NCI-H2029 (cell line): ENCODE data around the gene PRDM16.
A peak's percentile ranks its signal among the peaks of the same experiment; 100 is the strongest.

Source experiments
- DNase-seq: peaks from one replicate; lab custom pipeline; 2025; lab: John Stamatoyannopoulos, UW

Gene PRDM16

GRCh38 chr1:3183411-3183810 lies 114.4 kb downstream of the PRDM16 start:
- no peak for DNase-seq

- DNase-seq = no peak
These were observed 114.8 kb downstream of the PRDM16 start for GRCh38 chr1:3183813-3184212.

DNA sequence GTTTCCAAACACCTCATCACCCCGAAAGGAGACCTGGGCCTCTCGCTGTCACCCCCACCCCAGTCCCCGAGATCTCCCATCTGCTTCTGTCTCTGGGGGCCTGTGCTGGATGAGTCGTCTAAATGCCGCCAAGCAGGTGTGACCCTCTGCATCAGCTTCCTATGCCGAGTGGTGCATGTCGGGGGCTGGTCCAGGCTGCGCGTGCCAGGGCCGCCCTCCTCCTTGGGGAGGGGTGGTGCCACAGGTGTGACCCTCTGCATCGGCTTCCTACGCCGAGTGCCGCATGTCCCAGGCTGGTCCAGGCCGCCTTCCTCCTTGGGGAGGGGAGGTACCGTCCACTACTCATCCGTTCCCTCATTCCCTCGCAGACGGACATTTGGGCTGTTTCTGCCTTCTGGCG lies 115.7 kb downstream of the PRDM16 start:
- no peak for DNase-seq

GRCh38 chr1:3185896-3186525 lies 117.0 kb downstream of the PRDM16 start:
- DNase-seq = no peak

DNA sequence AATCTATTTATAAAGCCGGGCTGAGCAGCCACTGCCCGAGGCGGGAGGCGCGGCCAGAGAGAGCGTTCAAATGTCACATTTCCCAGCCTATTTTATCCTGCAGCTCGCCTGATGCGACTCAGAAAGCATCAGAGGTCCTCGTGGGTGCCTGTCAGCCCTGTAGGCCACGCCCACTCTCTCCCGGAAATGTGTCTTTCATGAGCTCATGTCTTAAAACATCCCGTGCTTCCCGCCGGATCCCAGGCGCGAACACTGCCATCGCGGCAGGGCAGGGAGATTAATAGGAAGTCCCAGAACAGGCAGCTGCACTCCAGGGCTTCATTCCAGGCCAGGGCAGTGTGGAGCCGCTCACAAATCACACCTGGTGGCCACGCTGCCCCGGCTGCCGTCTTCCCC lies 117.5 kb downstream of the PRDM16 start:
- peak; percentile 3 for DNase-seq

DNA sequence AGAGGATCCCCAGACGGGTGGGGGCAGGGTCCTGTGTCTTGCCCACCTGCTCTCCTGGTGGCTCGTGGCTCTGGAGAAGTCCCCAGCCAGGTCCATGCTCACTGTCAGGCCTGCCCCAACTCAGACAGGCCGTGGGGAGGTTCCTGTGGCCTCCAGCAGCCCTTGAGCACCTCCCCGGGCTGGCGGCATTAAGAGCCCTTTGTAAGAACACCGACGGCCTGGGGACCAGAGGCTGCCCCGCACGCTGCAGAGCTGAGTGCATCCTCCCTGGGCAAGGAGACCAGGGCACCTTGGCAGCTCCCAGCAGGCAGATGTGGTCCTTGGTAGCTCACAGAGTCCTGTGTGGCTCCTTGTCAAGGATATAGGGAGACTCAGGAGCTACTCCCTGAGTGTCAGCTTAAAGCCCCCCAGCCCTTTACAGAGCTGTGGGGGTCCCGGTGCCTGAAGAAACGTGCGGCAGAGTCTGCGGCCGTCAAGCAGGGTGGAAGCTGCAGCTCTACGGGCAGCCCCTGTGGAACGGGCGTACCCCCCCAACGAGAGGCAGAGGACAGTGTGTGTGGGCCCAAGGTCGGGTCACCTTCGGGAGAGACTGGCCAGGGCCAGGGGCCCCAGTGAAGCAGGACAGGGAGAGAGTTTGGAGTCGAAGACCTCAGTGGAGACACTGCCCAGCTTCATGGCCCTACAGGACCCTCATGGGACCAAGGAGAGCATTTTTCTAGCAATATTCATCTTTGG lies 118.6 kb downstream of the PRDM16 start:
- no peak for DNase-seq

DNA sequence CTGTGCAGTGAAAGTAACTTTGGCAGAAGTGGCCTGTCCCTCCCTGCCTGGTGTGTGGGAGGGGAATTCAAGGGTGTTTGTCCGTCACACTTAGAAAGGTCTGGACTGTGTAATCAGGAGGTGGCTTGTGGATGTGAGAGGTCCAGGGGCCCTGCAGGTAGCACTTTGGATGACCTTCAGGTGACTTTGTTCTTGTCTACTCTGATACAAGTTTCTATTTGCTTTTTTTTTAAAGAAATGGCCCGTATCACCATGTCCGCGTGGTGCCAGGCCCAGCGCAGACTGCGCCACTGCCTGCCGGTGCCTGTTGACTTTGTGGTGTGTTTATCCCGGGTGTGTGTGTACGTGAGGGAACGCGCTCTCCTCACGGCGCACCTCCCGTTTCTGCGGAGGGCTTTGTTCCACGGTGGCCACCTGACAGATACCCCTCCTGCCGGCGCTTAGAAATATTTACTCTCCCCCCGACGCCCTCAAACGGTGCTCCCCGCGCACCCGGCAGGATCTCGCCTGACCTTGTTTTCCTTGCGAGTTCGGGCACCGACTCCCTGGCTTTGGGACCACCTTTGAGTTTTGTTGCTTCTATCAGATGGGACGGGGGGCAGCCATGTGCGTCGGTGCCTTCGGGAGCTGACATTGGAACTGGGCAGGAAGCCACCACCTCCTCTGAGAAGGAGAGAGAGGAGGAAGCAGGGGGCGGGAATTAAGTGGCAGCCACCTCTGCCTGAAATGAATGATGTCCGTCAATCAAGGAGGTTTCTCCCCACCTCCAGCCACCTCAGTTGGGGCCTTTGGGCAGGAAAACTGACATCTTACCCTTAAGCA lies 119.4 kb downstream of the PRDM16 start:
- peak; percentile 60 for DNase-seq

- DNase-seq = no peak
These were observed 121.4 kb downstream of the PRDM16 start for GRCh38 chr1:3190256-3191041.

GRCh38 chr1:3192361-3192760 lies 123.4 kb downstream of the PRDM16 start:
- no peak for DNase-seq

DNA sequence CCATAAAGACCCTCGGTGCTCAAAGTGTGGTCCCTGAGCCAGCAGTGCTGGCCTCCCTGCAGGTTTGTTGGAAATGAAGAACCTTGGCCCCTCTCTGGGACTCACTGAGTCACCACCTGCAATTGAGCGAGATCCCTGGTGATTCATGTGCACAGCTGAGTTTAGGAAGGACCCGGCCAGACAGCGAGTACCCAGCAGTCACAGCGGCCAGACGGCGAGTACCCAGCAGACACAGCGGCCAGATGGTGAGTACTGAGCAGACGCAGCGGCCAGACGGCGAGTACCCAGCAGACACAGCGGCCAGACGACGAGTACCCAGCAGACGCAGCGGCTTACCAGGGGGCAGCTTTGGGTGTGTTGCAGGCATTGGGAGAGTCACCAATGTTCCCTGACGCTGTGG lies 123.8 kb downstream of the PRDM16 start:
- no peak for DNase-seq

DNA sequence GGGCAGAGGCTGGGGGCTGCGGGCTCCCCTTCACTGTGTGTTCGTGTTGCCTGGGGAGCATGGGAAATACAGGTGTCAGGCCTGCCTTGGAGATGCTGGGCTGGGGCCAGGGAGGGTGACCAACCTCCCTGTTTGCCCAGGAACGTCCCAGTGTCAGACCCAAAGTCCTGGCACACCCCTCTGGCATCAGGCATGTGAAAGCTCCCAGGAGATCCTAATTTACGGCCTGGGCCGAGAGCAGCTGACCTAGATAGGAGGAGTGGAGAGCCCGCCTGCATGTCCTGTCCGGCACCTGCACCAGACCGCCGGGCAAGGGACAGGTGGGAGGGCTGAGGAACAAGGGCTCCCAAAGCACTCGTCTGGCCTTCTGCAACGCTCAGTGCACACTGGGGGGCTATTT lies 124.8 kb downstream of the PRDM16 start:
- DNase-seq = no peak

- DNase-seq = no peak
These were observed 125.9 kb downstream of the PRDM16 start for GRCh38 chr1:3194760-3195479.

DNA sequence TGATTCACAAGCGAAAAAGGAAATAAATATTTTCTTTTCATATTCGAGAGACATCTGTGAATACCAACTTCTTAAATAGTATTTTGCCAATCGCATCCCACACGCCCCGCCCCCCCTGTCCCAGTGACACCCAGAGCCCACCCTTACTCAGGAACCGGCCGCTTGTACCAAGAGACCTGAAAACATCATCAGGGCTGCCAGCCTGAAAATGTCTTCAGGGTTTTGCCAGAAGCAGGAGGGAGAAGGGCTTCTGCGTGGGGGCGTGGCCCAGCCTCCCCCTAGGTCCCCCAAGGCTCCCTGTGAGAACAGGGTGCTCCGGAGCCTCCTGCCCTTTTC lies 126.4 kb downstream of the PRDM16 start:
- DNase-seq = no peak

- DNase-seq = no peak
These were observed 127.0 kb downstream of the PRDM16 start for GRCh38 chr1:3195966-3196515.

DNA sequence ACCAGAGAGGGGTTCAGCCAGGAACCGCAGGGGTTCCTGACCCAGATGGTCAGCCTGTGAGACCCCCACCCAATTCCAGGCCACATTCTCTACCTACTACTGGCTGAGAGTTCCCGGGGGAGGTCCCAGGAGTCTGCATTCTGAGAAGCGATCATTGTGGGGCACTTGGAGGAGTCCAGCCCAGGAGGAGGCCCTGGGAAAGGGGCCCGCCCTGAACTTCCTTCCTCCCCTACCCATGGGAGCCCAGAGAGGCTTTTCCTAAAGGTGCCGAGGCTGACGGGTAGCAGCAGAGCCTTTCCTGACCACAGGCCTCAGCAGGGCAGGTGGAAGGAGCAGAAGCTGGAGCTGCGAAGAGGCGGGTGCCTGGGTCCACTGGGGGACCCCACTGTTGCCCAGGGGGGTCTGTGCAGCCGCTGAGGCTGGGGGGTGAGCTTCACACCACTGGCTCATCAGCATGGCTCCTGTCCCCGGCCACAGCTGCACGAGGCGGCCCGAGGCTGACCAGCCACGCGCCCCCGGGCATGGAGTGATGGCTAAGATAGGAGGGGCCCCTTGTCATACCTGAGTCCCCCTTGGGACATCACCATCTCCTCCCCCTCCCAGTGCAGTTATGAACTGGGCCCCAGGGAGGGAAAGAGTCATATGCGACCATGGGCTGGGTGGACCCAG lies 127.7 kb downstream of the PRDM16 start:
- no peak for DNase-seq

GRCh38 chr1:3197781-3198316 lies 128.8 kb downstream of the PRDM16 start:
- no peak for DNase-seq

DNA sequence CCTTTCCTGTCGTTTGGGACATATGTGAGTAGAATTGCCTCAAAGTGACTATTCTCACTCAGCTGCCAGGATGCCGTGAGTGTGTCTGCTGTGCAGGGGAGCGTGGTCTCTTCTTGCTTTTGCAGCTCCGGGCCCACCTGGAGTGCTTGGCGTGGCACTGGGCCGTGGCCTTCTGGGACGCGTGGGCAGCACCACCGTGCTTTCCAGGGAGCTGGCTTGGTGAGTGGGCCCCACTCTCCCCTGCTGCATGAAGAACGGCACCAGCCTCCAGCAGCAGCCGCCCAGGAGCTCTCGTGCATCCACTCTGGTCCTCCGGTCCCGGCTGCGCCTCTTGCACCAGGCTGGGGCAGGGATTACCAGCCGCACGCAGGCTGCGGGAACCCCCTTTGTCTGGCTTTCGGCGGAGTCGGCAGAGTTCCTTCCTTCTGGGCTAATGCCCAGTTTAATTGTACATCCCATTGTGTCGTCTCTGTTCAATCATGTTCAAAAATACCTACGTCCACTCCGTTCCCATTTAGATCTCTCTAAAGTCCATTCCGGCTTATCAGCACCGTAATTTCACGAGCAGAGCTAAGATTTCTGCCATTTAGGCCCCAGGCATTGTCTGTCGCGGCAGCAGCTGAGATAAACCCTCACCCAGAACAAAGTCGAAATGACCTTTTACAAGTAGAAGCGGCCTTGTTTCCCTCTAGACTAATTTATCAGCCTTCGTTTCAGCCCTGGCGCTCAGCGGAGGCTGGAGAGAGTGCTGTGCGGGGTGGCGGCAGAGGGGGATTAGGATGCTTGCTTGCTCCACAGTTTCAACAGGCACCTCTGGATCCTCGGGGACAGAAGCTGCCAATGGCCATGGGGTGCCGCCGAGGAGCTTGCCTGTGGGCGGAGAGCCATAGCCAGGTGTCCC lies 129.6 kb downstream of the PRDM16 start:
- DNase-seq = no peak

GRCh38 chr1:3204725-3205124 lies 135.7 kb downstream of the PRDM16 start:
- DNase-seq = no peak

GRCh38 chr1:3205815-3206214 lies 136.8 kb downstream of the PRDM16 start:
- no peak for DNase-seq
